GM12878 (cell line): Measurements from ENCODE around the gene USP35. TPM values are rescaled to one million over a fixed set of nuclear protein-coding genes. Genes with fewer than 3 reads are reported as not detected.

Experiments used
- CHD2 ChIP-seq: IDR thresholded peaks from 2 replicates; pipeline ENCODE4 v1.6.1; 2011; ENCODE audit warnings: low read depth, low read length, improper control_type of control experiment, borderline replicate concordance
- CREM ChIP-seq: IDR thresholded peaks from 2 replicates; pipeline ENCODE4 v1.6.1; 2014; ENCODE audit warnings: antibody characterized with exemption, low read depth
- E2F4 ChIP-seq: IDR thresholded peaks from 2 replicates; pipeline ENCODE4 v1.6.1; 2012; ENCODE audit warnings: low read depth, low read length, improper control_type of control experiment
- EGR1 ChIP-seq, 2 experiments: IDR thresholded peaks; 1 replicate in 1 of 2; 2 replicates in 1 of 2; pipeline ENCODE4 v1.6.1; 2011 to 2012; ENCODE audit warnings: low read depth in 2 of 2, low read length in 2 of 2, borderline replicate concordance in 1 of 2, mild to moderate bottlenecking in 1 of 2, moderate library complexity in 1 of 2
- GATAD2B ChIP-seq: fragments of 450-650 bp; conservative IDR thresholded peaks from 2 replicates; pipeline ENCODE4 v1.6.1; 2017; ENCODE audit warnings: low read depth, mild to moderate bottlenecking, moderate library complexity
- HDGF ChIP-seq: fragments of 450-650 bp; IDR thresholded peaks from 2 replicates; pipeline ENCODE4 v1.6.1; 2016; ENCODE audit warnings: antibody characterized with exemption
- IRF3 ChIP-seq: fragments of 450-650 bp; IDR thresholded peaks from 2 replicates; pipeline ENCODE4 v1.6.1; 2014; ENCODE audit warnings: mild to moderate bottlenecking
- KLF5 ChIP-seq: fragments of 450-650 bp; IDR thresholded peaks from 2 replicates; pipeline ENCODE4 v1.6.1; 2014; ENCODE audit warnings: mild to moderate bottlenecking; ENCODE audit not compliant: partially characterized antibody
- NFIC ChIP-seq: IDR thresholded peaks from 2 replicates; pipeline ENCODE4 v1.6.1; 2012; ENCODE audit warnings: low read depth, mild to moderate bottlenecking, inconsistent platforms, low read length, moderate library complexity
- PBX3 ChIP-seq: IDR thresholded peaks from 2 replicates; pipeline ENCODE4 v1.6.1; 2011; ENCODE audit warnings: mild to moderate bottlenecking, low read depth, low read length, moderate library complexity; ENCODE audit not compliant: insufficient replicate concordance
- RAD51 ChIP-seq: fragments of 450-650 bp; IDR thresholded peaks from 2 replicates; pipeline ENCODE4 v1.6.1; 2016; ENCODE audit warnings: moderate library complexity, mild to moderate bottlenecking, inconsistent platforms
- SIN3A ChIP-seq: IDR thresholded peaks from 2 replicates; pipeline ENCODE4 v1.6.1; 2012; ENCODE audit warnings: low read depth, low read length, improper control_type of control experiment
- SPI1 ChIP-seq: IDR thresholded peaks from 2 replicates; pipeline ENCODE4 v1.6.1; 2011; ENCODE audit warnings: low read depth, mild to moderate bottlenecking, low read length, moderate library complexity, borderline replicate concordance; ENCODE audit not compliant: insufficient read depth
- SREBF2 ChIP-seq: IDR thresholded peaks from 2 replicates; pipeline ENCODE4 v1.6.1; 2012; ENCODE audit warnings: mild to moderate bottlenecking, low read length
- YY1 ChIP-seq: IDR thresholded peaks from 2 replicates; pipeline ENCODE4 v1.6.1; 2011; ENCODE audit warnings: low read depth, mild to moderate bottlenecking, low read length
- ZBTB11 ChIP-seq: fragments of 450-650 bp; formaldehyde crosslinking; IDR thresholded peaks from 2 replicates; pipeline ENCODE4 v1.5.0; 2022; ENCODE audit warnings: mild to moderate bottlenecking, missing genetic modification characterization
- ZBTB4 ChIP-seq: fragments of 450-650 bp; formaldehyde crosslinking; IDR thresholded peaks from 2 replicates; pipeline ENCODE4 v1.4.0; 2022; ENCODE audit warnings: mild to moderate bottlenecking, moderate library complexity
- ZNF384 ChIP-seq: IDR thresholded peaks from 2 replicates; pipeline ENCODE4 v1.6.1; 2012; ENCODE audit warnings: low read depth, mild to moderate bottlenecking, low read length, improper control_type of control experiment, borderline replicate concordance
- ZSCAN29 ChIP-seq: fragments of 450-650 bp; IDR thresholded peaks from 2 replicates; pipeline ENCODE4 v1.6.1; 2017; ENCODE audit warnings: mild to moderate bottlenecking, moderate library complexity
- polyA plus RNA-seq, 11 experiments: library from polyadenylated mRNA; depleted of rRNA in 4 of 11; unstranded in 6 of 11; stranded (reverse) in 5 of 11; fragments of >200 nt; fragmentation: Nextera tagmentation in 4 of 11; fragmentation: Illumina TruSeq in 1 of 11; extraction: Ambion mirVana in 4 of 11; extraction: Trizol in 1 of 11; gene quantifications; 1 replicate in 1 of 11; 2 replicates in 10 of 11; pipeline versions ENCODE4 v1.2.1 to v1.2.3, GENCODE V29; 2011 to 2016; ENCODE audit warnings: inconsistent platforms in 2 of 11, missing spikeins in 2 of 11, low read depth in 1 of 11
- total RNA-seq, 4 experiments: library from RNA; depleted of rRNA in 3 of 4; stranded (reverse); fragments of >200 nt in 3 of 4; fragmentation: Illumina TruSeq in 1 of 4; extraction: Trizol in 1 of 4; gene quantifications; 2 replicates each; pipeline versions ENCODE4 v1.2.1 to v1.2.3, GENCODE V29; 2013 to 2021

Gene USP35
- total and polyA plus RNA-seq, 10 of the 15 experiments (the other 5 are each of a cell fraction or from before 2014, with no cell fraction given): 0.13 to 6.4 (median 3.1) TPM; not detected in 1

- TF ChIP-seq IRF3: no peak
- TF ChIP-seq YY1: peak; percentile 99
- TF ChIP-seq E2F4: peak; percentile 97
- TF ChIP-seq ZSCAN29: peak; percentile 89
- peak; percentile 54; the same call in 1 of the 2 replicates for TF ChIP-seq CREM
- TF ChIP-seq KLF5: peak; percentile 76
- no peak for TF ChIP-seq SPI1
- TF ChIP-seq SIN3A: peak; percentile 95; the same call in 1 of the 2 replicates
- TF ChIP-seq EGR1 (IDR thresholded peaks at IDR 0.05; ENCODE audit: borderline replicate concordance in 1 of 2, low read depth in 2 of 2, low read length in 2 of 2): peak in 1 of 2 experiments; percentile 63; a peak in 1 of 3 replicates
- no peak for TF ChIP-seq NFIC
- TF ChIP-seq ZBTB4 (CRISPR knock-in tag): no peak
- TF ChIP-seq ZNF384: no peak
- peak; percentile 26; the same call in 1 of the 2 replicates for TF ChIP-seq GATAD2B
- TF ChIP-seq SREBF2: no peak
- TF ChIP-seq HDGF: no peak
- TF ChIP-seq RAD51: no peak
- peak; percentile 16 for TF ChIP-seq PBX3
- TF ChIP-seq CHD2: peak; percentile 79
- no peak for TF ChIP-seq ZBTB11 (CRISPR knock-in tag)
Observed at GRCh38 chr11:78139422-78140391, 49.0 kb upstream of the USP35 start, which contains the start of gene ALG8 (continued).
